Measurements from ENCODE around the gene TCAF2. TPM values are rescaled to one million over a fixed set of nuclear protein-coding genes. Genes with fewer than 3 reads are reported as not detected.
"Not testable (repeated sequence)": the region's sequence is repeated elsewhere in the genome, so short reads cannot be mapped to it uniquely, and the experiment has no call there.

The TCAF2 gene
- total and polyA plus RNA-seq, 2 donors (not counting 1 experiment from before 2014, with no cell fraction given): 4.1 to 15.9 TPM

DNA sequence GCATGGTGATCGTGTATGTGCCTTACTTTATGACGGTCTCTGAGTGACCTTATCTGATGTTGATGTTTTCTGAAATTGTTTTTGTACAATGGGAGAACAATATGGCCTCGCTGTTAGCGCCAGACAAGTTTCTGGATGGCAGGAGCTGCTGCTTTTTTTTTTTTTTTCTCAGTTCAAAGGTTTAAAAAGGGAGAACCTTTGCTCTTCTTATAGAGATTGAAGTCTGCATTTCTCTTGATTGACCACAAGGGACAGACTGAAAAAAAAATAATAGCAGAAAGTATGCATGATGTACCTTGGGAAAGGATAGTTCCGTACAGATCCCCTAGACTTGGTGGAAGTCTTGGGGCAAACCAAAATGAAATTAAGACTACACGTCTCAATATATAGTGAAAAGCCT, 5.2 kb upstream of the TCAF2 start:
- H3K27me3 ChIP-seq (replicated peaks in 1 of 4; ENCODE audit: control extremely low read depth in 1 of 4, control insufficient read depth in 3 of 4, insufficient read depth in 4 of 4, low read length in 3 of 4); POLR2A ChIA-PET; H3K9me3 ChIP-seq (ENCODE audit: control extremely low read depth in 1 of 3, control insufficient read depth in 2 of 3, insufficient read depth in 1 of 3, low read length in 2 of 3); H3K79me2 ChIP-seq (ENCODE audit: control insufficient read depth, insufficient read depth, low read length); H3K4me2 ChIP-seq (replicated peaks; ENCODE audit: low read depth, low read length, poor library complexity, severe bottlenecking); H3K4me3 Mint-ChIP-seq; H3K9ac ChIP-seq (ENCODE audit: low read length); CTCF ChIA-PET; DNase-seq; intact Hi-C loops (cut with micrococcal nuclease); H3K4me3 ChIP-seq (ENCODE audit: control extremely low read depth in 1 of 5, extremely low read depth in 1 of 5, insufficient read depth in 1 of 5, low read depth in 2 of 5, low read length in 4 of 5); ATAC-seq (ENCODE audit: low read depth); H3K4me1 Mint-ChIP-seq; H3K27ac Mint-ChIP-seq; H3K27ac ChIP-seq (ENCODE audit: low read length in 2 of 2); H2AFZ ChIP-seq (ENCODE audit: insufficient read depth, low read depth, low read length, poor library complexity, severe bottlenecking); H4K20me1 ChIP-seq (ENCODE audit: control insufficient read depth, insufficient read depth, low read length, poor library complexity, severe bottlenecking); H3K4me1 ChIP-seq (ENCODE audit: control insufficient read depth in 2 of 2, insufficient read depth in 2 of 2, low read length in 2 of 2); H3K36me3 ChIP-seq (replicated peaks in 1 of 2; ENCODE audit: control extremely low read depth in 1 of 2, control insufficient read depth in 1 of 2, extremely low read depth in 1 of 2, insufficient read depth in 2 of 2, low read length in 1 of 2); H3K9me3 Mint-ChIP-seq (ENCODE audit: insufficient read depth); H3K27me3 Mint-ChIP-seq: not testable (repeated sequence)
- no CpG with 5 or more reads among the region's 6 CpGs for WGBS (ENCODE audit: insufficient coverage)
- TF ChIP-seq, protein P1, sequence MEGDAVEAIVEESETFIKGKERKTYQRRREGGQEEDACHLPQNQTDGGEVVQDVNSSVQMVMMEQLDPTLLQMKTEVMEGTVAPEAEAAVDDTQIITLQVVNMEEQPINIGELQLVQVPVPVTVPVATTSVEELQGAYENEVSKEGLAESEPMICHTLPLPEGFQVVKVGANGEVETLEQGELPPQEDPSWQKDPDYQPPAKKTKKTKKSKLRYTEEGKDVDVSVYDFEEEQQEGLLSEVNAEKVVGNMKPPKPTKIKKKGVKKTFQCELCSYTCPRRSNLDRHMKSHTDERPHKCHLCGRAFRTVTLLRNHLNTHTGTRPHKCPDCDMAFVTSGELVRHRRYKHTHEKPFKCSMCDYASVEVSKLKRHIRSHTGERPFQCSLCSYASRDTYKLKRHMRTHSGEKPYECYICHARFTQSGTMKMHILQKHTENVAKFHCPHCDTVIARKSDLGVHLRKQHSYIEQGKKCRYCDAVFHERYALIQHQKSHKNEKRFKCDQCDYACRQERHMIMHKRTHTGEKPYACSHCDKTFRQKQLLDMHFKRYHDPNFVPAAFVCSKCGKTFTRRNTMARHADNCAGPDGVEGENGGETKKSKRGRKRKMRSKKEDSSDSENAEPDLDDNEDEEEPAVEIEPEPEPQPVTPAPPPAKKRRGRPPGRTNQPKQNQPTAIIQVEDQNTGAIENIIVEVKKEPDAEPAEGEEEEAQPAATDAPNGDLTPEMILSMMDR (IDR thresholded peaks at IDR 0.05): peak; percentile 18

DNA sequence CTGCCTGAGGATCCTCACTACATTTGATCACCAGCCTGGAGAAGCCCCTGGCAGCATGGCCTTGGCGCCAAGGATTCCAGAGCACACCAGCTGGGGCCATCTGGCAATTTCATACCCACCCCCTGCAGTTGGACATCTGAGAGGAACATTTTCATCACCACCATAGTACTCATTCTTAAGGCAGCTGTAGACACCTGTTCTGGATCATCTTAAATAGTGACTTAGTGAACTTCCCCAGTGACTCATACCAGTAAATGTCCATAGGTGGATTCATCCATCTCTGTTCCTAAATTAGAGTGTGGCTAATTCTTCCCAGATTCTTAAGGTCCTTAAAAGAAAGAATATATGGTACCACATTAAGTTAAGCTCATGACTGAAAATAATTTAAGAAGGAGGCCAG, 3.6 kb upstream of the TCAF2 start:
- CTCF ChIA-PET; H3K9me3 ChIP-seq (ENCODE audit: control extremely low read depth in 1 of 3, control insufficient read depth in 2 of 3, insufficient read depth in 1 of 3, low read length in 2 of 3); H3K9me3 Mint-ChIP-seq (ENCODE audit: insufficient read depth); H3K9ac ChIP-seq (ENCODE audit: low read length); H3K4me1 Mint-ChIP-seq; POLR2A ChIA-PET; ATAC-seq (ENCODE audit: low read depth); H3K79me2 ChIP-seq (ENCODE audit: control insufficient read depth, insufficient read depth, low read length); H3K4me1 ChIP-seq (ENCODE audit: control insufficient read depth in 2 of 2, insufficient read depth in 2 of 2, low read length in 2 of 2); intact Hi-C loops (cut with micrococcal nuclease); H3K4me2 ChIP-seq (replicated peaks; ENCODE audit: low read depth, low read length, poor library complexity, severe bottlenecking); H3K4me3 Mint-ChIP-seq; H3K27me3 ChIP-seq (replicated peaks in 1 of 4; ENCODE audit: control extremely low read depth in 1 of 4, control insufficient read depth in 3 of 4, insufficient read depth in 4 of 4, low read length in 3 of 4); H3K27ac ChIP-seq (ENCODE audit: low read length in 2 of 2); H3K27ac Mint-ChIP-seq; H3K27me3 Mint-ChIP-seq; DNase-seq; H3K36me3 ChIP-seq (replicated peaks in 1 of 2; ENCODE audit: control extremely low read depth in 1 of 2, control insufficient read depth in 1 of 2, extremely low read depth in 1 of 2, insufficient read depth in 2 of 2, low read length in 1 of 2); H4K20me1 ChIP-seq (ENCODE audit: control insufficient read depth, insufficient read depth, low read length, poor library complexity, severe bottlenecking); H3K4me3 ChIP-seq (ENCODE audit: control extremely low read depth in 1 of 5, extremely low read depth in 1 of 5, insufficient read depth in 1 of 5, low read depth in 2 of 5, low read length in 4 of 5); H2AFZ ChIP-seq (ENCODE audit: insufficient read depth, low read depth, low read length, poor library complexity, severe bottlenecking): not testable (repeated sequence)
- no CpG with 5 or more reads among the region's 1 CpG for WGBS (ENCODE audit: insufficient coverage)

DNA sequence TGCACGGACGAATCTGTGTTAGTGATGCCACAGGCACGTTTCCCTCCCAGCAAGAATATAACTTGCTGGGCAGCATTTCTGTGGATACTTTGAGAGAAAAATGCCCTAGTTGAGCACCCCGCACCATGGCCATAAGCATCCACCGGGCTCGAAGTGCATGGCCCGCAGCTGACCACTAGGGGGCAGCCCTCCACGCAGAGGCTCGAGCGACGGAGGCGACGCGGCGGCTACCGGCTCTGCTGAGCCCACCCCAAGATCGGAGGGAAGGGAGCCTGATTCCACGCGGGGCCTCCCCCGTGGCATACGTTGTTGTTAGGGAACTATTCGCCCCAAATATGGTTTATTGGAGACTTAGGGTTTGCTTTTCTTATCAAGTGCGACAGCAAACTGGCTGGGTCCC, 716 bp upstream of the TCAF2 start:
- H3K4me1 ChIP-seq (ENCODE audit: control insufficient read depth in 2 of 2, insufficient read depth in 2 of 2, low read length in 2 of 2); H3K27me3 ChIP-seq (replicated peaks in 1 of 4; ENCODE audit: control extremely low read depth in 1 of 4, control insufficient read depth in 3 of 4, insufficient read depth in 4 of 4, low read length in 3 of 4); DNase-seq; H3K9me3 Mint-ChIP-seq (ENCODE audit: insufficient read depth); H2AFZ ChIP-seq (ENCODE audit: insufficient read depth, low read depth, low read length, poor library complexity, severe bottlenecking); H3K4me1 Mint-ChIP-seq; H3K79me2 ChIP-seq (ENCODE audit: control insufficient read depth, insufficient read depth, low read length); H3K4me3 Mint-ChIP-seq; H3K27me3 Mint-ChIP-seq; intact Hi-C loops (cut with micrococcal nuclease); H3K9me3 ChIP-seq (ENCODE audit: control extremely low read depth in 1 of 3, control insufficient read depth in 2 of 3, insufficient read depth in 1 of 3, low read length in 2 of 3); H4K20me1 ChIP-seq (ENCODE audit: control insufficient read depth, insufficient read depth, low read length, poor library complexity, severe bottlenecking); H3K27ac ChIP-seq (ENCODE audit: low read length in 2 of 2); H3K27ac Mint-ChIP-seq; H3K9ac ChIP-seq (ENCODE audit: low read length); H3K4me2 ChIP-seq (replicated peaks; ENCODE audit: low read depth, low read length, poor library complexity, severe bottlenecking); H3K4me3 ChIP-seq (ENCODE audit: control extremely low read depth in 1 of 5, extremely low read depth in 1 of 5, insufficient read depth in 1 of 5, low read depth in 2 of 5, low read length in 4 of 5); H3K36me3 ChIP-seq (replicated peaks in 1 of 2; ENCODE audit: control extremely low read depth in 1 of 2, control insufficient read depth in 1 of 2, extremely low read depth in 1 of 2, insufficient read depth in 2 of 2, low read length in 1 of 2); POLR2A ChIA-PET; CTCF ChIA-PET: not testable (repeated sequence)
- ATAC-seq (ENCODE audit: low read depth): peak; percentile 29
- no CpG with 5 or more reads among the region's 23 CpGs for WGBS (ENCODE audit: insufficient coverage)

DNA sequence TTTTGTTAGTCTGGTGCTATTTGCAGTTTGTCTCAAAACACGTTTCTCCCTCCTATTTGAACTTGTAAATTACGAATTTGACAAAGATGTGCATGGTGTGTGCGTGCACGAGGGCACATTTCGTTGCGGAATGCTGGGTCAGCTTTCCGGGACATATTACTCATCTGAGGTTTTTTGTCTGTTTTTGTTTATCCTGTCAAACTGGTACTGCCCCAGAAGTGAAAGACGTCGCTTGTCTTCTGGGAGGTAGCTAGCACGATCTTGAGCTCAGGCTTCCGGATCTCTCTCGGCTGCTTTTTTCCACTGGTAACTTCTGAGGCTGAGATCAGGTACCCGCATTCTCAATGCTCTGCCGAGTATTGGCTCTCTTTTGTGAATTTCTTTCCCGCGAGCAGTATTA, 401 bp downstream of the TCAF2 start:
- H3K27ac ChIP-seq (ENCODE audit: low read length in 2 of 2); H3K9ac ChIP-seq (ENCODE audit: low read length); H3K27ac Mint-ChIP-seq; H4K20me1 ChIP-seq (ENCODE audit: control insufficient read depth, insufficient read depth, low read length, poor library complexity, severe bottlenecking); H3K36me3 ChIP-seq (replicated peaks in 1 of 2; ENCODE audit: control extremely low read depth in 1 of 2, control insufficient read depth in 1 of 2, extremely low read depth in 1 of 2, insufficient read depth in 2 of 2, low read length in 1 of 2); DNase-seq; H3K4me3 ChIP-seq (ENCODE audit: control extremely low read depth in 1 of 5, extremely low read depth in 1 of 5, insufficient read depth in 1 of 5, low read depth in 2 of 5, low read length in 4 of 5); H2AFZ ChIP-seq (ENCODE audit: insufficient read depth, low read depth, low read length, poor library complexity, severe bottlenecking); H3K4me2 ChIP-seq (replicated peaks; ENCODE audit: low read depth, low read length, poor library complexity, severe bottlenecking); H3K9me3 Mint-ChIP-seq (ENCODE audit: insufficient read depth); H3K27me3 Mint-ChIP-seq; POLR2A ChIA-PET; CTCF ChIA-PET; H3K9me3 ChIP-seq (ENCODE audit: control extremely low read depth in 1 of 3, control insufficient read depth in 2 of 3, insufficient read depth in 1 of 3, low read length in 2 of 3); H3K4me3 Mint-ChIP-seq; intact Hi-C loops (cut with micrococcal nuclease); H3K79me2 ChIP-seq (ENCODE audit: control insufficient read depth, insufficient read depth, low read length); H3K4me1 ChIP-seq (ENCODE audit: control insufficient read depth in 2 of 2, insufficient read depth in 2 of 2, low read length in 2 of 2); H3K4me1 Mint-ChIP-seq; H3K27me3 ChIP-seq (replicated peaks in 1 of 4; ENCODE audit: control extremely low read depth in 1 of 4, control insufficient read depth in 3 of 4, insufficient read depth in 4 of 4, low read length in 3 of 4): not testable (repeated sequence)
- WGBS (ENCODE audit: insufficient coverage): no CpG with 5 or more reads among the region's 16 CpGs
- peak; percentile 26 for ATAC-seq (ENCODE audit: low read depth)
